Left ventricle myocardium inferior (tissue), 1 donor: ENCODE data around the gene OR52A5. TPM values are rescaled to one million over a fixed set of nuclear protein-coding genes. Genes with fewer than 3 reads are reported as not detected.

Source experiments
- DNase-seq: peaks from one replicate; pipeline ENCODE4 v3.0.0-alpha.2; 2020
- H3K27ac ChIP-seq: fragments of 200-600 bp; replicated peaks from 2 replicates; pipeline ENCODE4 v1.8.0; 2021
- H3K27me3 ChIP-seq: fragments of 200-600 bp; 2 replicates; pipeline ENCODE4 v1.8.0; 2021; ENCODE audit warnings: low read depth
- H3K36me3 ChIP-seq: fragments of 200-600 bp; 2 replicates; pipeline ENCODE4 v1.8.0; 2021
- H3K4me1 ChIP-seq: fragments of 200-600 bp; 2 replicates; pipeline ENCODE4 v1.8.0; 2021
- H3K4me3 ChIP-seq: fragments of 200-600 bp; 2 replicates; pipeline ENCODE4 v1.8.0; 2021; ENCODE audit warnings: mild to moderate bottlenecking, moderate library complexity
- H3K9me3 ChIP-seq: fragments of 200-600 bp; replicated peaks from 2 replicates; pipeline ENCODE4 v1.8.0; 2021
- CTCF ChIP-seq: fragments of 200-600 bp; IDR thresholded peaks from 2 replicates; pipeline ENCODE4 v1.8.0; 2021; ENCODE audit warnings: antibody characterized with exemption, mild to moderate bottlenecking, borderline replicate concordance
- intact Hi-C: fragments of 100-400 bp; cut with micrococcal nuclease; formaldehyde crosslinking; loops from one replicate; pipeline ENCODE4 v1.11.0; 2022
- total RNA-seq: library from RNA; stranded (reverse); fragmentation: NEBNext Ultra II Directional; extraction: Animal tissue kit (Norgen Biotek cat#: 25700); gene quantifications from one replicate; pipeline ENCODE4 v1.2.1, GENCODE V29; 2021
- donor health status: DM: no; HTN: yes; CAD: no; lungs with severe emphysema.

The OR52A5 gene
- total RNA-seq, 1 donor from 2014 or later, result not detected

DNA sequence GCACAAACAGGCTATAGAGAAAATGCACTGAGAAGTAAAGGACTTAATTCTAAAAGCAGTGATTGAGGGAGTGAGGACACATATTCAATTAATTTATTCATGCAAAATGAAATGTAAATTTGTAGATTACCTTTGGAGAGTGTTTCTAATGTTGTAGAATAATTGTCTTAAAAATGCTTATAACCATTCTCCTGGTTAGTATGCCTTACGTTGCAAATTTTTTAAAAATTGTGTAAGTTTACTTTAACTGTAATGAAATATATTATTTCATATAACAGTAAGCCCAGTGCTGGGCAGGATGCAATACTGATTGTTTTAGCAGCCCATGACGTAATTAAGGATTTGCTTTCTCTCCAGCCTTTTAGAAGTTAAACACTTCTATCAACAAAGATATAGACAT lies 42.1 kb downstream of the OR52A5 start:
- no peak overlapping the region for H3K27ac ChIP-seq

DNA sequence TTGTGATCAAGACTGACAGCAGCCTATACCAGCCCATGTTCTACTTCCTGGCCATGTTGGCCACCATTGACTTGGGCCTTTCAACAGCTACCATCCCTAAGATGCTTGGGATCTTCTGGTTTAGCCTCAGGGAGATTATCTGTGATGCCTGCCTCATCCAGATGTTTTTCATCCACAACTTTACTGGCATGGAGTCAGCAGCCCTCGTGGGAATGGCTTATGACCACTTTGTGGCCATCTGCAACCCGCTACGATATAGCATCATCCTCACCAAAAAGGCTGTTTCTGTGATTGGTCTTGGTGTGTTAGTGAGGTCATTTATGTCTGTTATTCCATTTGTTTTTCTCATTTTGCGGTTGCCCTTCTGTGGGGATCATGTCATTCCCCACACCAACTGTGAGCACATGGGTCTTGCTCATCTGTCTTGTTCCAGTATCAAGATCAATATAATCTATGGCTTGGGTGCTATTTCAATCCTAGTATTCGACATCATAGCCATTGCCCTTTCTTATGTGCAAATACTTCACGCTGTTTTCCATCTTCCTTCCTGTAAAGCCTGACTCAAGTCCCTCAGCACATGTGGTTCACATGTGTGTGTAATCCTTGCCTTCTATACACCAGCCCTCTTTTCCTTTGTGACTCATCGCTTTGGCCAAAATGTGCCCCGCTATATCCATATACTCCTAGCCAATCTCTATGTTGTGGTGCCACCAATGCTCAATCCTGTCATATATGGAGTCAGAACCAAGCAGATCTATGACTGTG lies 45.2 kb downstream of the OR52A5 start:
- DNase-seq, result no peak
- H3K9me3 ChIP-seq, result no peaks in the 10 kb centered on the region
- no peaks in the 10 kb centered on the region for H3K4me1 ChIP-seq
- no peak overlapping the region for H3K27ac ChIP-seq
- intact Hi-C loops, result no loop called here
- H3K36me3 ChIP-seq, result no peaks in the 10 kb centered on the region
- H3K4me3 ChIP-seq, result no peak overlapping the region
- no peak for TF ChIP-seq CTCF
- no peaks in the 10 kb centered on the region for H3K27me3 ChIP-seq

More for the DNA sequence above, 42.1 kb downstream of the OR52A5 start:
- DNase-seq, result no peak
- no peak for TF ChIP-seq CTCF
- no peaks in the 10 kb centered on the region for H3K27me3 ChIP-seq
- H3K4me3 ChIP-seq, result no peak overlapping the region
- H3K36me3 ChIP-seq, result no peaks in the 10 kb centered on the region
- H3K4me1 ChIP-seq, result no peaks in the 10 kb centered on the region
- intact Hi-C loops, result no loop called here
- no peaks in the 10 kb centered on the region for H3K9me3 ChIP-seq

DNA sequence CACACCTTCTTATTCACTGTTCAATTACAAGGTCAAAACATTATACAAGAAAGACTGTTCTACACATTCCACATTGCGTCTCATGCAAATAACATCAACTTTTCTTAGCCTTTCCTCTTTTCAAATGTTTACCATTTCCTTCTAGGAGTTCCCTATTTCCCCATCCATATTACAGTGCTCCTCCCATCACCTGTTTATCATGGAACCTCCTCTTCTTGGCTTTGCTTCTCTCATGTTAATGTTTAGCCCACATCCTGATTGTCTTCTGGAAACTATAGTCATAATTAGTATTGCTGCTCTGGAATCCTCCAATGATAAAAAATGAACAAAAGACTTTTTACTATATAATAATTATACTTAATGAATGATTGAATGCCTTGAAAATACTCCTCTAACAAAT lies 47.5 kb downstream of the OR52A5 start:
- intact Hi-C loops, result no loop called here
- no peaks in the 10 kb centered on the region for H3K4me1 ChIP-seq
- no peaks in the 10 kb centered on the region for H3K27me3 ChIP-seq
- H3K27ac ChIP-seq, result no peak overlapping the region
- H3K9me3 ChIP-seq, result no peaks in the 10 kb centered on the region
- TF ChIP-seq CTCF, result no peak
- DNase-seq, result no peak
- no peaks in the 10 kb centered on the region for H3K36me3 ChIP-seq
- H3K4me3 ChIP-seq, result no peak overlapping the region

GRCh38 chr11:5088556-5088955 lies 49.6 kb downstream of the OR52A5 start:
- TF ChIP-seq CTCF, result no peak
- Histone ChIP-seq H3K4me1 (no peaks in the 10 kb centered on the region), H3K27me3 (no peaks in the 10 kb centered on the region), H3K9me3 (no peaks in the 10 kb centered on the region), H3K36me3 (no peaks in the 10 kb centered on the region), H3K4me3 (no peak overlapping the region), H3K27ac (no peak overlapping the region)
- no peak for DNase-seq
- intact Hi-C loops, result no loop called here

DNA sequence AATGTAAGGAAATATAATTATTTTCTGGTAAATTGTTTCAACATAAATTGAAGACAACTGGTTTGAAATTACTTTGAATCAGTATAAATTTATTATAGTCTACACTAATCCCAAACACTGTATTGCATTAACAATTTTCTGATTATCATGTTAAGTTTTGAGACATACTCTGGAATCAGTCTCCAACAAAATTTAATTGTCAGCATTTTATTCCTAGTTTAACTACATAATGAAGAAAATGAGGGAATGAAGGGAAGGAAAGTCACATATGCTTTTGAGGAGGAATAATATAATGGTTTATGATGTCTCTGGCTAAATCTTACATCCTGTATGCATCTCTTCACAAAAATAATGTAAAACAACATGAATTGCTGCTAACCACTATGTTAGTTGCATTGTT lies 54.6 kb downstream of the OR52A5 start:
- Histone ChIP-seq H3K4me3 (no peak overlapping the region), H3K36me3 (no peaks in the 10 kb centered on the region), H3K4me1 (no peaks in the 10 kb centered on the region), H3K27me3 (no peaks in the 10 kb centered on the region), H3K27ac (no peak overlapping the region), H3K9me3 (no peaks in the 10 kb centered on the region)
- intact Hi-C loops, result no loop called here
- no peak for DNase-seq
- TF ChIP-seq CTCF, result no peak
